Measurements from ENCODE around the gene ZMYND8. TPM values are rescaled to one million over a fixed set of nuclear protein-coding genes. Genes with fewer than 3 reads are reported as not detected.

The ZMYND8 gene
- total RNA-seq, 1 experiment from 2014 or later: 29.0 TPM

DNA sequence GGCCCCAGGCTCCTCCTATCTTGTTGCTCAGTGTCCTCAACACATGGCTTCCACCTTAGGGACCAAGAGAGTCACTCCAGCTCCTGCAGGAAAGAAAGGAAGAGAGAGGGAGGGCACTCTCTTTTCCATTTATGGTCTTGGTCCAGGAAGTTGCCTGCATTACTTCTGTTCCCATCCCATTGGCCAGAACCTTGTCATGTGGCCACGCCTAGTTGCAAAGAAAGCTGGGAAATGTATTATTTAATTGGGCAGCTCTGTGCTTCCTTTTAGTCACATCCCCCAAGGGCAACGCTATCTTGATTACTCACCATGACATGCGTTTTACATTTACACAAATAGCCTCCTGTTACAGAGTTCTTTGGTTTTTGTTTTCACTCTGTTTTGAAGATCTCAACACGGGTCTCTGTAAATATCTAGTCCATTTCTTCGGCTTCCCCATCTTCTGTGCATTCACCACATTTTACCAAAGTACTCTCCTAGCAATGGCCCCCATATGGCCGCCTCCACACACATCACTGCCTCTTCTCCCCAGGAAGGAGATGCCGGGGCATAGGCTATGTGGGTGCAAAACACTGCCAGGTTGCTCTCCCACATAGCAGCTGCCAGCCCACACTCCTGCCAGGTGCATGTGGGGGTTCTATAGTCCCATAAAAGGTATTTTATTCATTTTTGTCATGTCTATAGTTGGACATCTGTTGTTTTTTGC is 35.7 kb upstream of the ZMYND8 start:
- CTCF ChIA-PET: interaction anchor here (1.1 to 2.8 kb wide), 5 partner anchors 8 to 1228 kb away, joined by 3 to 13 read pairs (median 3); no protein-coding TSS in a partner anchor
- ATAC-seq: peak; percentile 86
- Histone ChIP-seq H3K4me3 (replicated peaks in 1 of 2; ENCODE audit: low read depth in 1 of 2, low read length in 2 of 2) (no peak overlapping the region), H3K79me2 (ENCODE audit: insufficient read depth, low read length) (no peaks in the 10 kb centered on the region), H3K4me2 (ENCODE audit: low read length) (peak overlapping the region; percentile 32), H3K9me3 (ENCODE audit: control insufficient read depth in 1 of 2, insufficient read depth in 1 of 2, low read depth in 1 of 2, low read length in 2 of 2) (no peaks in the 10 kb centered on the region), H3K4me1 (ENCODE audit: control insufficient read depth in 1 of 2, insufficient read depth in 2 of 2, low read length in 2 of 2) (peaks cover 7 to 43% of the 10 kb centered on the region in 2 experiments), H3K27ac (ENCODE audit: low read depth, low read length) (peak overlapping the region; percentile 28; the same call in 1 of the 2 replicates), H2AFZ (ENCODE audit: low read depth, low read length, poor library complexity, severe bottlenecking) (peak overlapping the region; percentile 33), H3K27me3 (ENCODE audit: insufficient read depth, low read length) (no peaks in the 10 kb centered on the region), H3K9me2 (ENCODE audit: insufficient read depth) (no peaks in the 10 kb centered on the region), H4K20me1 (ENCODE audit: insufficient read depth) (no peaks in the 10 kb centered on the region), H3K36me3 (ENCODE audit: control insufficient read depth in 1 of 2, insufficient read depth in 2 of 2, low read length in 2 of 2) (no peaks in the 10 kb centered on the region), H3K9ac (ENCODE audit: low read length) (no peak overlapping the region)
- intact Hi-C loops (cut with micrococcal nuclease): no loop called here
- RAD21 ChIA-PET (ENCODE audit: low non-redundant PET in 1 of 2, low total read pairs in 2 of 2, uncharacterized antibody in 2 of 2, unreplicated experiment in 2 of 2): interaction anchor here in 1 of 2 experiments (0.6 kb wide), 1 partner anchor 113 kb away, joined by 3 read pairs; no protein-coding TSS in a partner anchor
- BruUV-seq (replicated peaks): TSS peak; percentile 93
- POLR2A ChIA-PET: interaction anchor here (0.6 to 3.9 kb wide), 15 partner anchors 12 to 229 kb away, joined by 3 to 12 read pairs (median 4); partner anchors contain the start of gene NCOA3
- DNase-seq (ENCODE audit: low read depth, low spot score): peak; percentile 81
- TF ChIP-seq SRF (IDR thresholded peaks at IDR 0.05; ENCODE audit: low read depth) (peak; percentile 94), POLR2A (IDR thresholded peaks at IDR 0.05; ENCODE audit: borderline replicate concordance, extremely low read depth, insufficient read depth, insufficient read length) (peak; percentile 16), FOSL1 (IDR thresholded peaks at IDR 0.05; ENCODE audit: low read depth) (0 out of 2 replicates have a peak, but pooled peaks have one; percentile 27), SP1 (IDR thresholded peaks at IDR 0.05; ENCODE audit: low read depth) (peak; percentile 29; the same call in 1 of the 2 replicates)
- TF ChIP-seq, protein P1, sequence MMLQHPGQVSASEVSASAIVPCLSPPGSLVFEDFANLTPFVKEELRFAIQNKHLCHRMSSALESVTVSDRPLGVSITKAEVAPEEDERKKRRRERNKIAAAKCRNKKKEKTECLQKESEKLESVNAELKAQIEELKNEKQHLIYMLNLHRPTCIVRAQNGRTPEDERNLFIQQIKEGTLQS (IDR thresholded peaks at IDR 0.05): no peak

DNA sequence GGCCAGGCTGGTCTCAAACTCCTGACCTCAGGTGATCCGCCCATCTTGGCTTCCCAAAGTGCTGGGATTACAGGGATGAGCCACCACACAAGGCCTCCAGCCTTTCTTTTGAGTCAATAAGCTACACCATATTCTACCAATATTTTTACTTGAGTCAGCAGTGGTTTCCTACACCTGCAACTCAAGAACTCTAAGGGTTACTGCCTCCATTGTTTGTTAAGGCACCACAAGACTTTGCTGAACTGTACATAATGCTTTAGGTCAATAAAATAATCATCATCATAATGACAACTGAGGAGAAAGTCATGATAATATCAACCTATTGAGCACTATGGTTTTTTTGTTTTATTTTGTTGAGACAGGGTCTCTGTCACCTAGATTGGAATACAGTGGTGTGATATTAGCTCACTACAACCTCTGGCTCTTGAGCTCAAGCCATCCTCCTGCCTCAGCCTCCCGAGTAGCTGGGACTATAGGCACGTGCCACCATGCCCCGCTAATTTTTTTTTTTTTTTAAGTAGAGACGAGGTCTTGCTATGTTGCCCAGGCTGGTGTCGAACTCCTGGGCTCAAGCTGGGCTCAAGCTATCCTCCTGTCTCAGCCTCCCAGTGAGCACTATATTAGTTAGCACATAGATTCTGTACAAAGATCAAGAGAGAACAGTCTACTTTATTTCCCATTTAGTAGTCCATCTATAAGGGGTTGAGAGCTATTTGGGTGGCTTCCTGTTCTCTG is 34.9 kb upstream of the ZMYND8 start:
- H3K27ac ChIP-seq (ENCODE audit: low read depth, low read length): no peak overlapping the region
- H3K27me3 ChIP-seq (ENCODE audit: insufficient read depth, low read length): no peaks in the 10 kb centered on the region
- RAD21 ChIA-PET (ENCODE audit: low non-redundant PET in 1 of 2, low total read pairs in 2 of 2, uncharacterized antibody in 2 of 2, unreplicated experiment in 2 of 2): interaction anchor here in 1 of 2 experiments (0.6 kb wide), 1 partner anchor 114 kb away, joined by 3 read pairs; no protein-coding TSS in a partner anchor
- no peak for DNase-seq (ENCODE audit: low read depth, low spot score)
- CTCF ChIA-PET: interaction anchor here (1.1 to 2.8 kb wide), 5 partner anchors 7 to 1229 kb away, joined by 3 to 13 read pairs (median 3); no protein-coding TSS in a partner anchor
- POLR2A ChIA-PET: interaction anchor here (0.7 to 3.9 kb wide), 14 partner anchors 12 to 230 kb away, joined by 3 to 12 read pairs (median 4); partner anchors contain the start of gene NCOA3
- no peaks in the 10 kb centered on the region for H3K36me3 ChIP-seq (ENCODE audit: control insufficient read depth in 1 of 2, insufficient read depth in 2 of 2, low read length in 2 of 2)
- H3K4me3 ChIP-seq (replicated peaks in 1 of 2; ENCODE audit: low read depth in 1 of 2, low read length in 2 of 2): no peak overlapping the region
- ATAC-seq: no peak
- BruUV-seq (replicated peaks): TSS peak; percentile 93
- peak overlapping the region; percentile 32 for H3K4me2 ChIP-seq (ENCODE audit: low read length)
- H2AFZ ChIP-seq (ENCODE audit: low read depth, low read length, poor library complexity, severe bottlenecking): peak overlapping the region; percentile 33
- peaks cover 7 to 36% of the 10 kb centered on the region in 2 experiments for H3K4me1 ChIP-seq (ENCODE audit: control insufficient read depth in 1 of 2, insufficient read depth in 2 of 2, low read length in 2 of 2)
- H4K20me1 ChIP-seq (ENCODE audit: insufficient read depth): no peaks in the 10 kb centered on the region
- H3K79me2 ChIP-seq (ENCODE audit: insufficient read depth, low read length): no peaks in the 10 kb centered on the region
- intact Hi-C loops (cut with micrococcal nuclease): no loop called here
- H3K9me2 ChIP-seq (ENCODE audit: insufficient read depth): no peaks in the 10 kb centered on the region
- no peaks in the 10 kb centered on the region for H3K9me3 ChIP-seq (ENCODE audit: control insufficient read depth in 1 of 2, insufficient read depth in 1 of 2, low read depth in 1 of 2, low read length in 2 of 2)
- TF ChIP-seq, protein P2, sequence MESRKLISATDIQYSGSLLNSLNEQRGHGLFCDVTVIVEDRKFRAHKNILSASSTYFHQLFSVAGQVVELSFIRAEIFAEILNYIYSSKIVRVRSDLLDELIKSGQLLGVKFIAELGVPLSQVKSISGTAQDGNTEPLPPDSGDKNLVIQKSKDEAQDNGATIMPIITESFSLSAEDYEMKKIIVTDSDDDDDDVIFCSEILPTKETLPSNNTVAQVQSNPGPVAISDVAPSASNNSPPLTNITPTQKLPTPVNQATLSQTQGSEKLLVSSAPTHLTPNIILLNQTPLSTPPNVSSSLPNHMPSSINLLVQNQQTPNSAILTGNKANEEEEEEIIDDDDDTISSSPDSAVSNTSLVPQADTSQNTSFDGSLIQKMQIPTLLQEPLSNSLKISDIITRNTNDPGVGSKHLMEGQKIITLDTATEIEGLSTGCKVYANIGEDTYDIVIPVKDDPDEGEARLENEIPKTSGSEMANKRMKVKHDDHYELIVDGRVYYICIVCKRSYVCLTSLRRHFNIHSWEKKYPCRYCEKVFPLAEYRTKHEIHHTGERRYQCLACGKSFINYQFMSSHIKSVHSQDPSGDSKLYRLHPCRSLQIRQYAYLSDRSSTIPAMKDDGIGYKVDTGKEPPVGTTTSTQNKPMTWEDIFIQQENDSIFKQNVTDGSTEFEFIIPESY (IDR thresholded peaks at IDR 0.05; ENCODE audit: extremely low read depth, insufficient replicate concordance, low read length): no peak
- TF ChIP-seq EZH2 (IDR thresholded peaks at IDR 0.05): no peak
- TF ChIP-seq, protein P3, sequence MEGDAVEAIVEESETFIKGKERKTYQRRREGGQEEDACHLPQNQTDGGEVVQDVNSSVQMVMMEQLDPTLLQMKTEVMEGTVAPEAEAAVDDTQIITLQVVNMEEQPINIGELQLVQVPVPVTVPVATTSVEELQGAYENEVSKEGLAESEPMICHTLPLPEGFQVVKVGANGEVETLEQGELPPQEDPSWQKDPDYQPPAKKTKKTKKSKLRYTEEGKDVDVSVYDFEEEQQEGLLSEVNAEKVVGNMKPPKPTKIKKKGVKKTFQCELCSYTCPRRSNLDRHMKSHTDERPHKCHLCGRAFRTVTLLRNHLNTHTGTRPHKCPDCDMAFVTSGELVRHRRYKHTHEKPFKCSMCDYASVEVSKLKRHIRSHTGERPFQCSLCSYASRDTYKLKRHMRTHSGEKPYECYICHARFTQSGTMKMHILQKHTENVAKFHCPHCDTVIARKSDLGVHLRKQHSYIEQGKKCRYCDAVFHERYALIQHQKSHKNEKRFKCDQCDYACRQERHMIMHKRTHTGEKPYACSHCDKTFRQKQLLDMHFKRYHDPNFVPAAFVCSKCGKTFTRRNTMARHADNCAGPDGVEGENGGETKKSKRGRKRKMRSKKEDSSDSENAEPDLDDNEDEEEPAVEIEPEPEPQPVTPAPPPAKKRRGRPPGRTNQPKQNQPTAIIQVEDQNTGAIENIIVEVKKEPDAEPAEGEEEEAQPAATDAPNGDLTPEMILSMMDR (IDR thresholded peaks at IDR 0.05 in 2 of 3, conservative IDR thresholded peaks at IDR 0.05 in 1 of 3; ENCODE audit: borderline replicate concordance in 1 of 3, insufficient read depth in 1 of 3, low read depth in 2 of 3, low read length in 2 of 3): no peak
- no peak overlapping the region for H3K9ac ChIP-seq (ENCODE audit: low read length)

Data from HCT116 (cell line).